Uterus (tissue), 4 donors: Measurements from ENCODE around the gene VAMP8. TPM values are rescaled to one million over a fixed set of nuclear protein-coding genes. Genes with fewer than 3 reads are reported as not detected.

Source experiments
- DNase-seq, 2 donors: peaks; one replicate each; pipeline ENCODE4 v3.0.0-alpha.2; 2019 to 2020
- H3K27ac ChIP-seq, 2 donors: fragments of 200-600 bp; sonication (generic); 1 replicate in 1 of 2; 2 replicates in 1 of 2; pipeline ENCODE4 v1.5.1; 2016 to 2018
- H3K27me3 ChIP-seq, 2 donors: fragments of 200-600 bp; sonication (generic); one replicate each; pipeline ENCODE4 v1.5.1; 2018 to 2019; ENCODE audit warnings: control low read depth in 1 of 2
- H3K36me3 ChIP-seq, 2 donors: fragments of 200-600 bp; sonication (generic); one replicate each; pipeline ENCODE4 v1.5.1; 2019; ENCODE audit warnings: control low read depth in 1 of 2
- H3K4me1 ChIP-seq, 2 donors: fragments of 200-600 bp; sonication (generic); one replicate each; pipeline ENCODE4 v1.5.1; 2018 to 2019; ENCODE audit warnings: control low read depth in 1 of 2
- H3K4me3 ChIP-seq, 2 donors: fragments of 200-600 bp; sonication (generic); 1 replicate in 1 of 2; 2 replicates in 1 of 2; pipeline ENCODE4 v1.5.1; 2018 to 2019; ENCODE audit warnings: mild to moderate bottlenecking in 1 of 2
- H3K9me3 ChIP-seq, 2 donors: fragments of 200-600 bp; sonication (generic); one replicate each; pipeline ENCODE4 v1.5.1; 2019; ENCODE audit warnings: control low read depth in 1 of 2
- POLR2A ChIP-seq, 2 donors: fragments of 450-650 bp; IDR thresholded peaks; one replicate each; pipeline ENCODE4 v1.6.1; 2016; ENCODE audit warnings: antibody characterized with exemption in 2 of 2, mild to moderate bottlenecking in 1 of 2, moderate library complexity in 1 of 2
- intact Hi-C: fragments of 100-400 bp; cut with DNase I; formaldehyde crosslinking; loops from one replicate; pipeline ENCODE4 v1.15.1; 2023; ENCODE audit warnings: low total_unique reads
- total RNA-seq, 4 donors: library from RNA; depleted of rRNA in 3 of 4; stranded (reverse); fragments of >200 nt in 3 of 4; gene quantifications; one replicate each; pipeline versions ENCODE4 v1.1.0 to v1.2.4, GENCODE V29; 2014 to 2023
- TF ChIP-seq, protein P1 (sequence below), 4 experiments: fragments of 200-600 bp in 2 of 4; fragments of 450-650 bp in 2 of 4; sonication (generic) in 2 of 4; IDR thresholded peaks; one replicate each; pipeline ENCODE4 v1.5.1; 2016 to 2019; ENCODE audit warnings: antibody characterized with exemption in 4 of 4, mild to moderate bottlenecking in 2 of 4, moderate library complexity in 1 of 4
- donor health status: DM: yes; HTN: yes; CAD: no.

The VAMP8 gene
- total RNA-seq = 10 to 100 TPM in 1 of 4 donors, 1 to 10 TPM in 2, not detected in 1; 1.3 to 12.3 (median 5.2) TPM

DNA sequence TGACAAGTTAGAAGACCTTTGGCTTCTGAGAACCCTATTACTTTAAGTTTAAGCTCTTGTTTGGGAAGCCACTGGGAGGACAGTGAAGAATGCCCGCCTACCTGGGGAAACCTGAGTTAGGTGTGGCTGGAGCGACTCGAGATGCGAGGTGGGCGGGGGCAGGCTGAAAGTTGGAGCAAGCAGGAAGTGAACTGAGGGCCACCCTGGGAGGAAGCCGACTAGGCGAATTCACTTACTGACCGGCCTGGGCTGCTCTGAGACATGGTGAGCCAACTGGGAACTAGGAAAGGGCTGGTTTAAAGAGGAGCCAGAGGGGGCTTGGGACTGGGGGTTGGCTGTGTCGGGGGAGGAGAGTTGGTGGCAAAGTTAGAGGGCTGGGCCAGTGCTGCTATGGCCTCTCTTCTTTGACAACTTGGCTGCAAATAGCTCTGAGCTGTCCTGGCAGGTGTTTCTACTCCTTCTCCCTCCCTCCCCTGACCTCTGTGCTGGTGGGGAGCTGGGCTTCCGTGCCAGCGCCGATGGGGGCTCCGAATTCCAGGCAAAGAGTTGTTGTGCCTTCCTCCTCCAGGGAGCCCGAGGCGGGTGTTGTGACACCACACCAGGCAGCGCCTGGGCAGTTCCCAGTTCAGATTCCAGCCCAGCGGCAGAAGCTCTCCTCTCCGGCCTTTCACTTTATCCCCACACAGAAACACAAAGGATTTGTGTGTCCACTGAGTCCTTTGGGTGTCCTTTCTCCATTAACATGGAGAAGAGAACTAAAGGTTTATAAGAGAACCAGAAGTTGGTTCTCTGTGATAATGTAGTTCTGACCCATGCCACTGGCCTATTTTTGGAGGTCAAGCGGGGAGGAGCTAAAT lies at the start of gene VAMP8:
Gene VAMP8, plus strand, starts transcription at position 201 of the 857 bp plus-strand sequence. Its CDS starts 61 bp downstream, at position 262.
- DNase-seq = no peak
- Histone ChIP-seq H3K9me3 (no peaks in the 10 kb centered on the region), H3K4me1 (no peaks in the 10 kb centered on the region), H3K27me3 (no peaks in the 10 kb centered on the region), H3K36me3 (no peaks in the 10 kb centered on the region), H3K4me3 (no peak within 1 kb of the TSS), H3K27ac (peak within 1 kb of the TSS; percentile 47 to 70)
- TF ChIP-seq POLR2A (IDR thresholded peaks at IDR 0.05) = no peak
- TF ChIP-seq, protein P1, sequence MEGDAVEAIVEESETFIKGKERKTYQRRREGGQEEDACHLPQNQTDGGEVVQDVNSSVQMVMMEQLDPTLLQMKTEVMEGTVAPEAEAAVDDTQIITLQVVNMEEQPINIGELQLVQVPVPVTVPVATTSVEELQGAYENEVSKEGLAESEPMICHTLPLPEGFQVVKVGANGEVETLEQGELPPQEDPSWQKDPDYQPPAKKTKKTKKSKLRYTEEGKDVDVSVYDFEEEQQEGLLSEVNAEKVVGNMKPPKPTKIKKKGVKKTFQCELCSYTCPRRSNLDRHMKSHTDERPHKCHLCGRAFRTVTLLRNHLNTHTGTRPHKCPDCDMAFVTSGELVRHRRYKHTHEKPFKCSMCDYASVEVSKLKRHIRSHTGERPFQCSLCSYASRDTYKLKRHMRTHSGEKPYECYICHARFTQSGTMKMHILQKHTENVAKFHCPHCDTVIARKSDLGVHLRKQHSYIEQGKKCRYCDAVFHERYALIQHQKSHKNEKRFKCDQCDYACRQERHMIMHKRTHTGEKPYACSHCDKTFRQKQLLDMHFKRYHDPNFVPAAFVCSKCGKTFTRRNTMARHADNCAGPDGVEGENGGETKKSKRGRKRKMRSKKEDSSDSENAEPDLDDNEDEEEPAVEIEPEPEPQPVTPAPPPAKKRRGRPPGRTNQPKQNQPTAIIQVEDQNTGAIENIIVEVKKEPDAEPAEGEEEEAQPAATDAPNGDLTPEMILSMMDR (IDR thresholded peaks at IDR 0.05) = no peak
- intact Hi-C loops = no loop called here

GRCh38 chr2:85527787-85528186 lies 49.6 kb upstream of the VAMP8 start:
- TF ChIP-seq, protein P1 (IDR thresholded peaks at IDR 0.05) = no peak
- no peak for TF ChIP-seq POLR2A (IDR thresholded peaks at IDR 0.05)
- DNase-seq = no peak
- H3K27ac ChIP-seq = no peak overlapping the region
- no peaks in the 10 kb centered on the region for H3K27me3 ChIP-seq
- H3K36me3 ChIP-seq = no peaks in the 10 kb centered on the region
- H3K4me1 ChIP-seq = no peaks in the 10 kb centered on the region
- intact Hi-C loops = no loop called here
- no peak overlapping the region for H3K4me3 ChIP-seq
- H3K9me3 ChIP-seq = no peaks in the 10 kb centered on the region

DNA sequence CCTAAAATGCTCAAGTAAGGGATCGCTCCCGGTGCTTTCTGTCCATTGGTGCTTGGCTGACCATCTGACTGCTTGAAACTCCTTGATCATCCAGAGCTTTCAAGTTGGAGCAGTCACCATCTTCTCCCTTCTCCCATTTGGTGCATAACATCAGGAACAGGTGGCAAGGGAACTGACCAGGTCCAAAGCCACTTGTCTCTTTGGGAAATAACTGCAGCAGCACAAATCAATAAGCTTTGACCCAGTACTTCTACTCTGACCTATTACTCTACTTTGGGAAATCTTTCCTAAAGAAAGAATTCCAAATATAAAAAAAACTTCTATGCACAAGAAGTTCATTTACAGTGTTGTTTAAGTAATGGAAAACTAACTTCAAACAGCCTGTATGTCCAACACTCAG lies 49.0 kb upstream of the VAMP8 start:
- Histone ChIP-seq H3K27me3 (no peaks in the 10 kb centered on the region), H3K4me3 (no peak overlapping the region), H3K36me3 (no peaks in the 10 kb centered on the region), H3K27ac (no peak overlapping the region), H3K9me3 (no peaks in the 10 kb centered on the region), H3K4me1 (no peaks in the 10 kb centered on the region)
- no peak for TF ChIP-seq POLR2A (IDR thresholded peaks at IDR 0.05)
- TF ChIP-seq, protein P1 (IDR thresholded peaks at IDR 0.05) = no peak
- no peak for DNase-seq
- intact Hi-C loops = no loop called here

- intact Hi-C loops = no loop called here
- DNase-seq = no peak
Observed at GRCh38 chr2:85529809-85530208, 47.6 kb upstream of the VAMP8 start.

DNA sequence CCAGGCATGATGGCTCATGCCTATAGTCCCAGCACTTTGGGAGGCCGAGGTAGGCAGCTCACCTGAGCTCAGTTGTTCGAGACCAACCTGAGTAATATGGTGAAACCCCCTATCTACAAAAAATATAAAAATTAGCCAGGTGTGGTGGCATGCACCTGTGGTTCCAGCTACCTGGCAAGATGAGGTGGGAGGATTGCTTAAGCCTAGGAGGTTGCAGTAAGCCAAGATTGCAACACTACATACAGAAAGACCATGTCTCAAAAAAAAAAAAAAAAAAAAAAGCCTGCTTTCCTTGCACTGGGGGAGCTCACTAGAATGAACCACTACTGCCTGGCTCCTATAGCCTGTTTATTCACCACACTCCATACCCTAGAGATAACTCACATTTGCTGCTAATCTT lies 45.8 kb upstream of the VAMP8 start:
- H3K27ac ChIP-seq = no peak overlapping the region
- H3K36me3 ChIP-seq = no peaks in the 10 kb centered on the region
- H3K4me3 ChIP-seq = no peak overlapping the region
- peaks cover 0 to 5% of the 10 kb centered on the region in 2 donors for H3K4me1 ChIP-seq
- H3K27me3 ChIP-seq = no peaks in the 10 kb centered on the region
- no peaks in the 10 kb centered on the region for H3K9me3 ChIP-seq
- intact Hi-C loops = no loop called here
- no peak for DNase-seq
- TF ChIP-seq, protein P1 (IDR thresholded peaks at IDR 0.05) = no peak
- no peak for TF ChIP-seq POLR2A (IDR thresholded peaks at IDR 0.05)

More at GRCh38 chr2:85529809-85530208, 47.6 kb upstream of the VAMP8 start:
- H3K4me1 ChIP-seq = no peaks in the 10 kb centered on the region
- no peaks in the 10 kb centered on the region for H3K27me3 ChIP-seq
- H3K36me3 ChIP-seq = no peaks in the 10 kb centered on the region
- no peak overlapping the region for H3K4me3 ChIP-seq
- TF ChIP-seq, protein P1 (IDR thresholded peaks at IDR 0.05) = no peak
- TF ChIP-seq POLR2A (IDR thresholded peaks at IDR 0.05) = no peak
- H3K9me3 ChIP-seq = no peaks in the 10 kb centered on the region
- no peak overlapping the region for H3K27ac ChIP-seq
